Cardiac muscle cell (in vitro differentiated cells and primary cell): ENCODE results near the gene ARHGAP6. TPM values are rescaled to one million over a fixed set of nuclear protein-coding genes. Genes with fewer than 3 reads are reported as not detected.

Experiments
- DNase-seq, 2 donors: peaks; one replicate each; pipeline versions ENCODE4 v3.0.0 to v3.0.0-alpha.2; 2010 to 2017; ENCODE audit warnings: low read depth in 1 of 2, low spot score in 1 of 2
- H3K27ac ChIP-seq: fragments of 200-600 bp; sonication (generic); 2 replicates; pipeline ENCODE4 v1.5.1; 2016
- H3K27me3 ChIP-seq: fragments of 200-600 bp; sonication (generic); 2 replicates; pipeline ENCODE4 v1.6.0; 2016; ENCODE audit warnings: control low read depth
- H3K36me3 ChIP-seq: fragments of 200-600 bp; sonication (generic); 2 replicates; pipeline ENCODE4 v1.5.1; 2016; ENCODE audit warnings: control low read depth
- H3K4me1 ChIP-seq: fragments of 200-600 bp; sonication (generic); 2 replicates; pipeline ENCODE4 v1.8.1; 2017; ENCODE audit warnings: low read depth, mild to moderate bottlenecking, mixed run types
- H3K4me3 ChIP-seq: fragments of 200-600 bp; sonication (generic); 2 replicates; pipeline ENCODE4 v1.5.1; 2016; ENCODE audit warnings: mild to moderate bottlenecking
- H3K9me3 ChIP-seq: fragments of 200-600 bp; sonication (generic); 2 replicates; pipeline ENCODE4 v1.5.1; 2017; ENCODE audit warnings: low read depth, mild to moderate bottlenecking, control low read depth
- CTCF ChIP-seq: IDR thresholded peaks from 2 replicates; pipeline ENCODE4 v1.5.1; 2012; ENCODE audit warnings: low read depth, mild to moderate bottlenecking, low read length
- polyA plus RNA-seq: library from polyadenylated mRNA; unstranded; fragments of >200 nt; fragmentation: Nextera tagmentation; extraction: Ambion mirVana; gene quantifications from 2 replicates; pipeline ENCODE4 v1.2.1, GENCODE V29; 2016
- total RNA-seq: library from RNA; depleted of rRNA; stranded (reverse); fragments of >200 nt; gene quantifications from 2 replicates; pipeline ENCODE4 v1.2.3, GENCODE V29; 2016

Gene ARHGAP6
- total and polyA plus RNA-seq, 2 experiments from 2014 or later, result 10.5 to 45.0 TPM

GRCh38 chrX:11319806-11320520 lies 345.8 kb downstream of the ARHGAP6 start:
- H3K36me3 ChIP-seq, result no peaks in the 10 kb centered on the region
- H3K27me3 ChIP-seq, result no peaks in the 10 kb centered on the region
- no peak overlapping the region for H3K27ac ChIP-seq
- no peaks in the 10 kb centered on the region for H3K9me3 ChIP-seq
- no peak for TF ChIP-seq CTCF
- no peak overlapping the region for H3K4me3 ChIP-seq
- no peaks in the 10 kb centered on the region for H3K4me1 ChIP-seq
- no peak for DNase-seq

GRCh38 chrX:11311706-11312105 lies 354.0 kb downstream of the ARHGAP6 start:
- Histone ChIP-seq H3K36me3 (no peaks in the 10 kb centered on the region), H3K4me3 (no peak overlapping the region), H3K9me3 (no peaks in the 10 kb centered on the region), H3K4me1 (no peaks in the 10 kb centered on the region), H3K27ac (no peak overlapping the region), H3K27me3 (no peaks in the 10 kb centered on the region)
- peak in 1 of 2 donors; percentile 33 for DNase-seq
- no peak for TF ChIP-seq CTCF

GRCh38 chrX:11309220-11309619 lies 356.5 kb downstream of the ARHGAP6 start:
- Histone ChIP-seq H3K27ac (no peak overlapping the region), H3K9me3 (no peaks in the 10 kb centered on the region), H3K4me1 (no peaks in the 10 kb centered on the region), H3K36me3 (no peaks in the 10 kb centered on the region), H3K27me3 (no peaks in the 10 kb centered on the region), H3K4me3 (no peak overlapping the region)
- peak in 1 of 2 donors; percentile 14 for DNase-seq
- no peak for TF ChIP-seq CTCF

- Histone ChIP-seq H3K9me3 (no peaks in the 10 kb centered on the region), H3K4me3 (no peak overlapping the region), H3K27ac (no peak overlapping the region), H3K4me1 (no peaks in the 10 kb centered on the region), H3K27me3 (no peaks in the 10 kb centered on the region), H3K36me3 (no peaks in the 10 kb centered on the region)
- TF ChIP-seq CTCF, result no peak
- DNase-seq, result no peak
Observed at GRCh38 chrX:11305641-11306040, 360.1 kb downstream of the ARHGAP6 start.

GRCh38 chrX:11304829-11305228 lies 360.9 kb downstream of the ARHGAP6 start:
- Histone ChIP-seq H3K36me3 (no peaks in the 10 kb centered on the region), H3K27me3 (no peaks in the 10 kb centered on the region), H3K4me3 (no peak overlapping the region), H3K9me3 (no peaks in the 10 kb centered on the region), H3K27ac (no peak overlapping the region), H3K4me1 (no peaks in the 10 kb centered on the region)
- TF ChIP-seq CTCF, result no peak
- DNase-seq, result no peak
